Choroid plexus epithelial cell (primary cell): ENCODE measurements around the gene GSTA5.
"Not testable (repeated sequence)": the region's sequence is repeated elsewhere in the genome, so short reads cannot be mapped to it uniquely, and the experiment has no call there.

ENCODE experiments used
- DNase-seq: peaks from one replicate; pipeline ENCODE4 v3.0.0-alpha.2; 2010; ENCODE audit warnings: low read depth
- H3K4me3 ChIP-seq: 2 replicates; pipeline ENCODE4 v1.5.1; 2011; ENCODE audit warnings: low read depth, mild to moderate bottlenecking, control low read depth, low read length, moderate library complexity
- CTCF ChIP-seq: conservative IDR thresholded peaks from 2 replicates; pipeline ENCODE4 v1.5.1; 2011; ENCODE audit warnings: low read depth, mild to moderate bottlenecking, control low read depth, inconsistent platforms, low read length, moderate library complexity

The GSTA5 gene

DNA sequence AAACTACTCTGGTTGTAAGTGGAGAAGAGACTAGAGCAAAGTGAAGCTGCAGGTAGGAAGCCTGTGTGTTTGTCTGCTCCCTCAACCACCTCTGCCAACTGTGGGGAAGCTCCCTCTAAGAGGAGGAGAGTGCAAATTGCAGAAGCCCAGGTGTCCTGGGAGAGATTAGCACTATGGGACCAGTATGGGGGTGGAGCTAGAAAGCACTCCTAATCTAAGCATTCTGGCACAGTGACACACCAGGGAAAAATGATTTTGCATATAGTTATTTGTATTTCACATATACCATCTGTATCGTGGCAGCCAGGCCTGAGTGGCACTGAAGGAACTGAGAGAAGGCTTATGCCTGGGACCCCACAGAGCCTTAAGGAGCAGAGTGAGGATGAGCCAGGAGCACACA is 49.8 kb downstream of the GSTA5 start:
- no peak for DNase-seq
- no peak for TF ChIP-seq CTCF
- no peak overlapping the region for H3K4me3 ChIP-seq

DNA sequence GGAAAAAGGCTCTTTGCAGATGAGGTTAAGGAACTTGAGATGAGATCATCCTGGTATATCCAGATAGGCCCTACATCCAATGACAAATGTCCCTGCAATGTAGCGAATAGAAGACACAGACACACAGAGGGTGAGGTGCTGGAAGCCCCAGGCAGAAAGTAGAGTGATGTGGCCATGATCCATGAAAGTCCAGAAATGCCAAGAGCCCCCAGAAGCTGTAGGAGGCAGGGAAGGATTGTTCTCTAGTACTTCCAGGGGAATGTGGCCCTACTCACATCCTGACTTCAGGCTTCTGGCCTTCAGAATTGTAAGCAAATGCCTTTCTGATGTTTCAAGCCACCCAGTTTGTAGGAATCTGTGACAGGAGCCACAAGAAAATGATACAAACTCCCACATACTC is 51.0 kb downstream of the GSTA5 start:
- H3K4me3 ChIP-seq, DNase-seq: not testable (repeated sequence)

GRCh38 chr6:52788478-52788877 is 52.1 kb downstream of the GSTA5 start:
- H3K4me3 ChIP-seq: no peak overlapping the region
- no peak for TF ChIP-seq CTCF
- DNase-seq: no peak

GRCh38 chr6:52787917-52788316 is 52.7 kb downstream of the GSTA5 start:
- no peak overlapping the region for H3K4me3 ChIP-seq
- no peak for DNase-seq
- TF ChIP-seq CTCF: no peak

DNA sequence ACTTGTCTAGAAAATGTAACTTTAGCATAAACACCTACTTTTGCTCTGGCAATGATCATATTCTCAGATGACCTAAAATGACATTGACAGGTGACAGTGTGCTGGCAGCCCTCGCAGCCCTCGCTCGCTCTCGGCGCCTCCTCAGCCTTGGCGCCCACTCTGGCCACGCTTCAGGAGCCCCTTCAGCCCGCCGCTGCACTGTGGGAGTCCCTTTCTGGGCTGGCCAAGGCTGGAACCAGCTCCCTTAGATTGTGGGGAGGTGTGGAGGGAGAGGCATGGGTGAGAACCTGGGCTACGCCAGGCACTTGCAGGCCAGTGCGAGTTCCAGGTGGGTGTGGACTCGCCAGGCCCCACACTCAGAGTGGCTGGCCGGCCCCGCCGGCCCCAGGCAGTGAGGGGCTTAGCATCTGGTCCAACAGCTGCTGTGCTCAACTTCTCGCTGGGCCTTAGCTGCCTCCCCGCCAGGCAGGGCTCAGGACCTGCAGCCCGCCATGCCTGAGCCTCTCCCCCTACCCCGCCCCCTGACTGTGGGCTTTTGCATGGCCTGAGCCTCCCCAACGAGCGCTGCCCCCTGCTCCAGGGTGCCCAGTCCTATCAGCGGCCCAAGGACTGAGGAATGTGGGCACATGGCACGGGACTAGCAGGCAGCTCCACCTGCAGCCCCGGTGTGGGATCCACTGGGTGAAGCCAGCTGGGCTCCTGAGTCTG is 54.2 kb downstream of the GSTA5 start:
- TF ChIP-seq CTCF: no peak
- no peak for DNase-seq

DNA sequence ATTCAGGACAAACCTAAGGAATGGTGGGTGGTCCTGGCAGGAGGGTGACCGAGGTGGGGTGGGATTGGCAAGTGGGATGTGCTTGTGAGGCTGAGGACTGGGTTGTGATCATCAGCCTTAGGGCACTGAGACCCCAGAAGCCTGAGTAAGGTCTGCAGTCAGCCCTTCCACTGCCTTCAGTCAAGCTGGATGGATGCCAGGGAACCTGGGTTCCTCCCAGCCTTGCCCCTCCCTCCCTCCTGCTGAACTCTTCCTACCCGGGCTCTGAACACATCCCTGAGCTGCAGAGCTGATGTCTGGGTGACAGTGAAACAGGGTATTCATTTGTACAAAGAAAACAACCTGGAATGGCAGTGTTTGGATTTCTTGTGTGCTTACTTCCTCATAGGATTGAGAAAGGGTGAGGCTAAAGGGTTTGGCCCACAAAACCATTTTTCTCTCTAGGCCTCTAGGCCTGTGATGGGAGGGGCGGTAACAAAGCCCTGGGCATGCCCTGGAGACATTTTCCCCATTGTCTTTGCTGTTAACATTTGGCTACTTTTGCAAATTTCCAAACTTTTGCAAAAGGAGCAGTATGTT is 57.8 kb downstream of the GSTA5 start:
- not testable (repeated sequence) for DNase-seq, H3K4me3 ChIP-seq

More for the DNA sequence above, 54.2 kb downstream of the GSTA5 start:
- H3K4me3 ChIP-seq: no peak overlapping the region

DNA sequence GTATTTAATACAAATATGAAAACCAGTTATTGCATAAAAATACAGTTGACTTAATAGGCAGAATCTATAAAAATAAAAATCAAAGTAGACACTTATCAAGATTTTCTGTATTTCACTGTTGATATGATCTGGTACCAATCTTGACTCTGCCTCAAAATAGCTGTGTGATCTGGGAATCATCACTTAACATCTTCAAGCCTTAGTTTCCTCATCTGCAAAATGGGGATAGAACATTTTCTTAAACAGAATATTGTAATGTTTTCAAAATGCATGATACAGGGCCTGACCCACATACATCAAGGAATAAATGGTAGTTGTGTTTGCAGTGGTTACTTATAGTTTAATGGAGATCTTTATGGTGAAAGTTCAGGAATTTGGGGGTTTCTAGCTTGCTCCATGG is 58.4 kb downstream of the GSTA5 start:
- H3K4me3 ChIP-seq, DNase-seq: not testable (repeated sequence)
